HepG2 (cell line): ENCODE measurements around the gene THY1. TPM values are rescaled to one million over a fixed set of nuclear protein-coding genes. Genes with fewer than 3 reads are reported as not detected.
A peak's percentile ranks its signal among the peaks of the same experiment; 100 is the strongest.

Experiments used
- BRCA1 ChIP-seq: sonication (generic); formaldehyde crosslinking; IDR thresholded peaks from 2 replicates; pipeline ENCODE4 v1.4.0; 2020; ENCODE audit warnings: missing genetic modification reagents
- CEBPB ChIP-seq: IDR thresholded peaks from 2 replicates; pipeline ENCODE4 v1.6.1; 2011; ENCODE audit warnings: low read depth, low read length, improper control_type of control experiment, borderline replicate concordance
- DPF2 ChIP-seq: sonication (generic); formaldehyde crosslinking; IDR thresholded peaks from 2 replicates; pipeline ENCODE4 v1.4.0; 2020; ENCODE audit warnings: mild to moderate bottlenecking, low read depth, missing genetic modification reagents, borderline replicate concordance
- EED ChIP-seq: sonication (generic); formaldehyde crosslinking; IDR thresholded peaks from 2 replicates; pipeline ENCODE4 v1.5.0; 2020; ENCODE audit warnings: mild to moderate bottlenecking, missing genetic modification reagents
- FOXK2 ChIP-seq: fragments of 450-650 bp; IDR thresholded peaks from 2 replicates; pipeline ENCODE4 v1.6.1; 2016
- GTF3A ChIP-seq: sonication (generic); formaldehyde crosslinking; conservative IDR thresholded peaks from 2 replicates; pipeline ENCODE4 v1.4.0; 2020; ENCODE audit warnings: mild to moderate bottlenecking, missing genetic modification reagents
- HDAC6 ChIP-seq: fragments of 200-600 bp; sonication (generic); IDR thresholded peaks from 2 replicates; pipeline ENCODE4 v1.7.0; 2017; ENCODE audit warnings: mild to moderate bottlenecking, antibody characterized with exemption, low read length, low read depth
- KAT7 ChIP-seq: IDR thresholded peaks from 2 replicates; pipeline ENCODE4 v1.6.1; 2018; ENCODE audit warnings: borderline replicate concordance, missing compliant biosample characterization
- MBD4 ChIP-seq: IDR thresholded peaks from 2 replicates; pipeline ENCODE4 v1.6.1; 2012; ENCODE audit warnings: low read length, inconsistent platforms, borderline replicate concordance
- NR2C2 ChIP-seq: sonication (generic); formaldehyde crosslinking; IDR thresholded peaks from 2 replicates; pipeline ENCODE4 v1.4.0; 2020; ENCODE audit warnings: missing genetic modification reagents, mild to moderate bottlenecking, moderate library complexity, borderline replicate concordance
- NR3C1 ChIP-seq: sonication (generic); formaldehyde crosslinking; IDR thresholded peaks from 2 replicates; pipeline ENCODE4 v1.4.0; 2020; ENCODE audit warnings: missing genetic modification reagents
- PHF21A ChIP-seq: sonication (generic); formaldehyde crosslinking; IDR thresholded peaks from 2 replicates; pipeline ENCODE4 v1.5.0; 2020; ENCODE audit warnings: mild to moderate bottlenecking, missing genetic modification reagents
- RFXAP ChIP-seq: sonication (generic); formaldehyde crosslinking; IDR thresholded peaks from 2 replicates; pipeline ENCODE4 v1.4.0; 2020; ENCODE audit warnings: missing genetic modification reagents, borderline replicate concordance
- TCF7 ChIP-seq: sonication (generic); IDR thresholded peaks from 2 replicates; pipeline ENCODE4 v1.6.1; 2016; ENCODE audit warnings: antibody characterized with exemption, low read depth
- ZBTB38 ChIP-seq: sonication (generic); formaldehyde crosslinking; IDR thresholded peaks from 2 replicates; pipeline ENCODE4 v1.5.1; 2020; ENCODE audit warnings: mild to moderate bottlenecking, missing genetic modification reagents
- ZBTB7A ChIP-seq: sonication (generic); formaldehyde crosslinking; IDR thresholded peaks from 2 replicates; pipeline ENCODE4 v1.8.0; 2022; ENCODE audit warnings: mild to moderate bottlenecking, missing genetic modification reagents
- ZFX ChIP-seq: sonication (generic); formaldehyde crosslinking; IDR thresholded peaks from 2 replicates; pipeline ENCODE4 v1.4.0; 2020; ENCODE audit warnings: mild to moderate bottlenecking, low read depth, missing genetic modification reagents, moderate library complexity
- ZNF546 ChIP-seq: sonication (generic); formaldehyde crosslinking; conservative IDR thresholded peaks from 2 replicates; pipeline ENCODE4 v1.8.1; 2023; ENCODE audit warnings: mild to moderate bottlenecking, missing genetic modification reagents
- ZNF598 ChIP-seq: sonication (generic); formaldehyde crosslinking; IDR thresholded peaks from 2 replicates; pipeline ENCODE4 v1.5.1; 2020; ENCODE audit warnings: mild to moderate bottlenecking, missing genetic modification reagents, borderline replicate concordance
- ZSCAN29 ChIP-seq: sonication (generic); formaldehyde crosslinking; conservative IDR thresholded peaks from 2 replicates; pipeline ENCODE4 v1.4.0; 2020; ENCODE audit warnings: mild to moderate bottlenecking, missing genetic modification reagents
- polyA plus RNA-seq, 8 experiments: library from polyadenylated mRNA; depleted of rRNA in 3 of 8; stranded (reverse) in 7 of 8; unstranded in 1 of 8; fragments of >200 nt; fragmentation: Illumina TruSeq in 4 of 8; extraction: Trizol in 4 of 8; gene quantifications; 2 replicates each; pipeline versions ENCODE4 v1.2.1 to v1.2.3, GENCODE V29; 2011 to 2016; ENCODE audit warnings: low read depth in 4 of 8, missing spikeins in 1 of 8, mixed read lengths in 1 of 8; ENCODE audit not compliant: insufficient read depth in 1 of 8
- total RNA-seq, 5 experiments: library from RNA; depleted of rRNA; stranded (reverse); fragments of >200 nt; fragmentation: Illumina TruSeq; extraction: Trizol; gene quantifications; 2 replicates each; pipeline ENCODE4 v1.2.3, GENCODE V29; 2016; ENCODE audit warnings: low read depth in 1 of 5
- TF ChIP-seq, protein P1 (sequence below): sonication (generic); IDR thresholded peaks from 2 replicates; pipeline ENCODE4 v1.6.1; 2016; ENCODE audit warnings: low read depth, borderline replicate concordance
- TF ChIP-seq, protein P2 (sequence below): sonication (generic); formaldehyde crosslinking; IDR thresholded peaks from 2 replicates; pipeline ENCODE4 v1.9.0; 2022; ENCODE audit warnings: missing genetic modification reagents, mild to moderate bottlenecking, borderline replicate concordance
- TF ChIP-seq, protein P3 (sequence below): sonication (generic); formaldehyde crosslinking; IDR thresholded peaks from 2 replicates; pipeline ENCODE4 v1.8.0; 2022; ENCODE audit warnings: missing genetic modification reagents, low read depth, mild to moderate bottlenecking, borderline replicate concordance
- TF ChIP-seq, protein P4 (sequence below): sonication (generic); formaldehyde crosslinking; IDR thresholded peaks from 2 replicates; pipeline ENCODE4 v1.8.0; 2022; ENCODE audit warnings: mild to moderate bottlenecking, missing genetic modification reagents, borderline replicate concordance
- TF ChIP-seq, protein P5 (sequence below): IDR thresholded peaks from 2 replicates; pipeline ENCODE4 v1.6.1; 2016; ENCODE audit warnings: low read depth

Gene THY1
- total and polyA plus RNA-seq, 2 of the 13 experiments (the other 11 are each of a cell fraction or from before 2014, with no cell fraction given) = not detected

DNA sequence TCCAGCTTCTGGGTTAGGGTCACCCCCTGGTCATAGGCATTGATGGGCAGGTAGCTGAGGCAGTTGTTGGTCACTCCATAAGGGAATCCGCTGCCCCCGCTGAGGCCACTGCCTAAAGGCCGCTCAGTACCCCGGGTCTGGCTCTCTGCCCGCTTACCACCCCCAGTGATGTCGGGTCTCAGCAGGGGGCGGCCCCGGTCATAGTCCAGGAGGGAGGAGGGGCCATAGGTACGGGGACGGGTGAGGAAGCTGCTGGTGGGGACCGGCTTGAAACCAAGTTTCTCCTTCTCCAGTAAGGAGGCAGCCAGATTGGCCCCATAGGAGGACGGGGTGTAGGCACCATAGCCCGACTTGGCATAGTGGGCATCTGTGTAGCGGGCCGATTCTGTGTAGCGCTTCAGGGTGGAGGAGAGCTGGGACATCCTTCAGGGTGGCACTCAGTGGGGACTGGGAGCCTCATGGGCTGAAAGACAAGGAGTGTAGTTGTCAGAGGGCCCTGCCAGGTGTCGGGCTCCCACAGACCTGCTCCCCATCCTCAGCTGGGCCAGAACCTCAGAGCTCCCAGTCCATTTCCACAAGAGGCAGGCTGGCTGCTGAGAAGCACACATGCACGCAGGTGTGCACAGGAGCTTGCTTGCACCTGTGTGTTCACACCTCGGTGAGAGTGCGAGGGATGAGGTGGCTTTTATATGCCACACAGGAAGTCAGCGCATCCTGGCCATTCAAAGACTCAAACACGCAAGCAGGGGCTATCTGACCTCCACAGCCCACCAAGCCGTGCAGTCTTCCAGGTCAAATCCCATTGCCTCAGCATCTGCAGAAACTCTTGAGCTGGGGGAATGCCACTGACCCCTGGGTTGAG is 49.7 kb downstream of the THY1 start (continued):
- TF ChIP-seq ZNF546 (CRISPR knock-in tag) (no peak), NR2C2 (CRISPR knock-in tag) (no peak), BRCA1 (CRISPR knock-in tag) (no peak), FOXK2 (no peak), CEBPB (no peak), ZBTB7A (CRISPR knock-in tag) (peak; percentile 41; the same call in 1 of the 2 replicates), MBD4 (no peak), GTF3A (no peak), HDAC6 (no peak), KAT7 (CRISPR knock-in tag) (no peak), RFXAP (CRISPR knock-in tag) (no peak), ZBTB38 (0 out of 2 replicates have a peak, but pooled peaks have one; percentile 21), TCF7 (no peak), NR3C1 (no peak), PHF21A (0 out of 2 replicates have a peak, but pooled peaks have one; percentile 20), ZFX (CRISPR knock-in tag) (no peak), ZSCAN29 (no peak), ZNF598 (no peak), EED (CRISPR knock-in tag) (0 out of 2 replicates have a peak, but pooled peaks have one; percentile 73), DPF2 (CRISPR knock-in tag) (no peak)
- TF ChIP-seq, protein P1, sequence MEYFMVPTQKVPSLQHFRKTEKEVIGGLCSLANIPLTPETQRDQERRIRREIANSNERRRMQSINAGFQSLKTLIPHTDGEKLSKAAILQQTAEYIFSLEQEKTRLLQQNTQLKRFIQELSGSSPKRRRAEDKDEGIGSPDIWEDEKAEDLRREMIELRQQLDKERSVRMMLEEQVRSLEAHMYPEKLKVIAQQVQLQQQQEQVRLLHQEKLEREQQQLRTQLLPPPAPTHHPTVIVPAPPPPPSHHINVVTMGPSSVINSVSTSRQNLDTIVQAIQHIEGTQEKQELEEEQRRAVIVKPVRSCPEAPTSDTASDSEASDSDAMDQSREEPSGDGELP = no peak
- TF ChIP-seq, protein P2, sequence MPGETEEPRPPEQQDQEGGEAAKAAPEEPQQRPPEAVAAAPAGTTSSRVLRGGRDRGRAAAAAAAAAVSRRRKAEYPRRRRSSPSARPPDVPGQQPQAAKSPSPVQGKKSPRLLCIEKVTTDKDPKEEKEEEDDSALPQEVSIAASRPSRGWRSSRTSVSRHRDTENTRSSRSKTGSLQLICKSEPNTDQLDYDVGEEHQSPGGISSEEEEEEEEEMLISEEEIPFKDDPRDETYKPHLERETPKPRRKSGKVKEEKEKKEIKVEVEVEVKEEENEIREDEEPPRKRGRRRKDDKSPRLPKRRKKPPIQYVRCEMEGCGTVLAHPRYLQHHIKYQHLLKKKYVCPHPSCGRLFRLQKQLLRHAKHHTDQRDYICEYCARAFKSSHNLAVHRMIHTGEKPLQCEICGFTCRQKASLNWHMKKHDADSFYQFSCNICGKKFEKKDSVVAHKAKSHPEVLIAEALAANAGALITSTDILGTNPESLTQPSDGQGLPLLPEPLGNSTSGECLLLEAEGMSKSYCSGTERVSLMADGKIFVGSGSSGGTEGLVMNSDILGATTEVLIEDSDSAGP (CRISPR knock-in tag) = no peak
- TF ChIP-seq, protein P3, sequence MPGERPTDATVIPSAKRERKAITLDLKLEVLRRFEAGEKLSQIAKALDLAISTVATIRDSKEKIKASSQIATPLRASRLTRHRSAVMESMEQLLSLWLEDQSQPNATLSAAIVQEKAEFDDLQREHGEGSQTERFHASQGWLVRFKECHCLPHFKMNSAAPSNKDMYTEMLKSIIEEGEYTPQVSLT (CRISPR knock-in tag) = no peak
- TF ChIP-seq, protein P4, sequence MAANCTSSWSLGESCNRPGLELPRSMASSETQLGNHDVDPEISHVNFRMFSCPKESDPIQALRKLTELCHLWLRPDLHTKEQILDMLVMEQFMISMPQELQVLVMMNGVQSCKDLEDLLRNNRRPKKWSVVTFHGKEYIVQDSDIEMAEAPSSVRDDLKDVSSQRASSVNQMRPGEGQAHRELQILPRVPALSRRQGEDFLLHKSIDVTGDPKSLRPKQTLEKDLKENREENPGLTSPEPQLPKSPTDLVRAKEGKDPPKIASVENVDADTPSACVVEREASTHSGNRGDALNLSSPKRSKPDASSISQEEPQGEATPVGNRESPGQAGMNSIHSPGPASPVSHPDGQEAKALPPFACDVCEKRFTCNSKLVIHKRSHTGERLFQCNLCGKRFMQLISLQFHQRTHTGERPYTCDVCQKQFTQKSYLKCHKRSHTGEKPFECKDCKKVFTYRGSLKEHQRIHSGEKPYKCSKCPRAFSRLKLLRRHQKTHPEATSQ (CRISPR knock-in tag) = no peak
- TF ChIP-seq, protein P5, sequence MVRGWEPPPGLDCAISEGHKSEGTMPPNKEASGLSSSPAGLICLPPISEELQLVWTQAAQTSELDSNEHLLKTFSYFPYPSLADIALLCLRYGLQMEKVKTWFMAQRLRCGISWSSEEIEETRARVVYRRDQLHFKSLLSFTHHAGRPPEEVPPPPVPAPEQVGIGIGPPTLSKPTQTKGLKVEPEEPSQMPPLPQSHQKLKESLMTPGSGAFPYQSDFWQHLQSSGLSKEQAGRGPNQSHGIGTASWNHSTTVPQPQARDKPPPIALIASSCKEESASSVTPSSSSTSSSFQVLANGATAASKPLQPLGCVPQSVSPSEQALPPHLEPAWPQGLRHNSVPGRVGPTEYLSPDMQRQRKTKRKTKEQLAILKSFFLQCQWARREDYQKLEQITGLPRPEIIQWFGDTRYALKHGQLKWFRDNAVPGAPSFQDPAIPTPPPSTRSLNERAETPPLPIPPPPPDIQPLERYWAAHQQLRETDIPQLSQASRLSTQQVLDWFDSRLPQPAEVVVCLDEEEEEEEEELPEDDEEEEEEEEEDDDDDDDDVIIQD = no peak
